GM12878 (cell line): ENCODE measurements around the gene KLF15. TPM values are rescaled to one million over a fixed set of nuclear protein-coding genes. Genes with fewer than 3 reads are reported as not detected.

Experiments
- ATAC-seq: fragments of 200-7000 bp; cut with Tn5 transposase; 3 replicates; pipeline ENCODE4 v1.9.1; 2020; ENCODE audit warnings: mild to moderate bottlenecking, moderate library complexity
- BruUV-seq: library from RNA; stranded (reverse); fragments of 400-500 nt; replicated peaks from 2 replicates; lab custom pipeline; 2021; lab: Mats Ljungman, UMichigan
- CTCF ChIA-PET: fragments of 300-600 bp; sonication (Branson Sonifier 250); formaldehyde crosslinking; extraction: SDS; loops from one replicate; lab custom pipeline; 2021; ENCODE audit warnings: inconsistent platforms; lab: Yijun Ruan, JAX
- POLR2A ChIA-PET: fragments of 350-600 bp; formaldehyde crosslinking; extraction: SDS; loops from one replicate; lab custom pipeline; 2021; ENCODE audit warnings: inconsistent platforms; lab: Charles Lee
- RAD21 ChIA-PET: fragments of 300-600 bp; sonication (Branson Sonifier 250); formaldehyde crosslinking; loops from one replicate; lab custom pipeline; 2023; ENCODE audit warnings: antibody characterized with exemption; ENCODE audit not compliant: unreplicated experiment; lab: Charles Lee
- SMC1A ChIA-PET: fragments of 300-600 bp; sonication (Branson Sonifier 250); formaldehyde crosslinking; loops from one replicate; lab custom pipeline; 2023; ENCODE audit not compliant: unreplicated experiment, uncharacterized antibody; lab: Charles Lee
- DNase-seq: peaks from one replicate; pipeline ENCODE4 v3.0.0-alpha.2; 2011; ENCODE audit warnings: low read depth, low spot score
- FAIRE-seq: peaks from 3 replicates; lab custom pipeline; 2011; peaks lifted over from hg19 to GRCh38; lab: Jason Lieb, UNC
- H2AFZ ChIP-seq: 2 replicates; pipeline ENCODE4 v1.6.0; 2011; ENCODE audit warnings: low read depth, low read length, control low read depth; ENCODE audit not compliant: control insufficient read depth
- H3K27ac ChIP-seq: 2 replicates; pipeline ENCODE4 v1.5.1; 2011; ENCODE audit warnings: control low read depth; ENCODE audit not compliant: control insufficient read depth, insufficient read depth
- H3K27me3 ChIP-seq, 2 experiments: replicated peaks in 1 of 2; 2 replicates each; pipeline versions ENCODE4 v1.6.0 to v1.6.1; 2011; ENCODE audit warnings: low read length in 1 of 2; ENCODE audit not compliant: control insufficient read depth in 2 of 2, insufficient read depth in 2 of 2
- H3K36me3 ChIP-seq, 2 experiments: 2 replicates each; pipeline ENCODE4 v1.5.1; 2011; ENCODE audit warnings: low read length in 1 of 2; ENCODE audit not compliant: control insufficient read depth in 2 of 2, insufficient read depth in 2 of 2
- H3K4me1 ChIP-seq: 2 replicates; pipeline ENCODE4 v1.6.1; 2011; ENCODE audit warnings: mild to moderate bottlenecking, low read length, moderate library complexity, mixed read lengths; ENCODE audit not compliant: control insufficient read depth, insufficient read depth
- H3K4me2 ChIP-seq: 2 replicates; pipeline ENCODE4 v1.6.0; 2011; ENCODE audit warnings: control low read depth; ENCODE audit not compliant: control insufficient read depth, insufficient read depth
- H3K4me3 ChIP-seq: fragments of 200-600 bp; sonication (generic); 2 replicates; pipeline ENCODE4 v1.5.1; 2016
- H3K79me2 ChIP-seq: 2 replicates; pipeline ENCODE4 v1.6.0; 2011; ENCODE audit warnings: low read length; ENCODE audit not compliant: control insufficient read depth, insufficient read depth
- H3K9ac ChIP-seq: 2 replicates; pipeline ENCODE4 v1.8.0; 2011; ENCODE audit warnings: low read length, control low read depth, mixed read lengths; ENCODE audit not compliant: control insufficient read depth, insufficient read depth
- H3K9me3 ChIP-seq: replicated peaks from 3 replicates; pipeline ENCODE4 v1.5.1; 2011; ENCODE audit warnings: mild to moderate bottlenecking, low read length; ENCODE audit not compliant: control insufficient read depth, insufficient read depth
- H4K20me1 ChIP-seq: 2 replicates; pipeline ENCODE4 v1.6.0; 2011; ENCODE audit not compliant: control insufficient read depth, insufficient read depth
- BRCA1 ChIP-seq: IDR thresholded peaks from 2 replicates; pipeline ENCODE4 v1.6.1; 2011; ENCODE audit warnings: low read depth, low read length, improper control_type of control experiment
- CBX3 ChIP-seq: fragments of 200-600 bp; sonication (generic); IDR thresholded peaks from 2 replicates; pipeline ENCODE4 v1.6.1; 2016; ENCODE audit warnings: low read depth, borderline replicate concordance
- CHD4 ChIP-seq: fragments of 200-600 bp; sonication (generic); IDR thresholded peaks from 2 replicates; pipeline ENCODE4 v1.6.1; 2016; ENCODE audit warnings: mild to moderate bottlenecking
- EZH2 ChIP-seq: IDR thresholded peaks from 2 replicates; pipeline ENCODE4 v1.6.1; 2012; ENCODE audit warnings: low read depth, mild to moderate bottlenecking, control low read depth, inconsistent platforms, low read length, borderline replicate concordance; ENCODE audit not compliant: control insufficient read depth
- MTA3 ChIP-seq: IDR thresholded peaks from 2 replicates; pipeline ENCODE4 v1.6.1; 2012; ENCODE audit warnings: low read length, inconsistent platforms, borderline replicate concordance
- NR2F1 ChIP-seq: fragments of 450-650 bp; conservative IDR thresholded peaks from 2 replicates; pipeline ENCODE4 v1.6.1; 2017; ENCODE audit warnings: mild to moderate bottlenecking
- RBBP5 ChIP-seq: fragments of 200-600 bp; sonication (generic); conservative IDR thresholded peaks from 2 replicates; pipeline ENCODE4 v1.6.1; 2016
- SP1 ChIP-seq: IDR thresholded peaks from one replicate; pipeline ENCODE4 v1.6.1; 2011; ENCODE audit warnings: low read depth, low read length
- YBX1 ChIP-seq: fragments of 450-650 bp; IDR thresholded peaks from 2 replicates; pipeline ENCODE4 v1.6.1; 2016; ENCODE audit warnings: antibody characterized with exemption
- WGBS: methylation state at CpG from one replicate; pipeline ENCODE4 v1.1.6; 2016; ENCODE audit warnings: low lambda C conversion rate; ENCODE audit not compliant: insufficient replicate concordance, insufficient coverage; ENCODE audit errors: missing lambda C conversion rate; 5-methylcytosine and 5-hydroxymethylcytosine counted together
- in situ Hi-C: fragments of 300-500 bp; cut with MboI; formaldehyde crosslinking; loops from 9 replicates; pipeline ENCODE4 v1.14.3; 2018; ENCODE audit warnings: mixed read lengths
- intact Hi-C: fragments of 100-400 bp; cut with micrococcal nuclease; formaldehyde crosslinking; loops from one replicate; pipeline ENCODE4 v1.14.2; 2022; ENCODE audit not compliant: unreplicated experiment
- polyA plus RNA-seq, 11 experiments: library from polyadenylated mRNA; depleted of rRNA in 4 of 11; unstranded in 6 of 11; stranded (reverse) in 5 of 11; fragments of >200 nt; fragmentation: Nextera tagmentation in 4 of 11; fragmentation: Illumina TruSeq in 1 of 11; extraction: Ambion mirVana in 4 of 11; extraction: Trizol in 1 of 11; gene quantifications; 1 replicate in 1 of 11; 2 replicates in 10 of 11; pipeline versions ENCODE4 v1.2.1 to v1.2.3, GENCODE V29; 2011 to 2016; ENCODE audit warnings: inconsistent platforms in 2 of 11, missing spikeins in 2 of 11, low read depth in 1 of 11
- total RNA-seq, 4 experiments: library from RNA; depleted of rRNA in 3 of 4; stranded (reverse); fragments of >200 nt in 3 of 4; fragmentation: Illumina TruSeq in 1 of 4; extraction: Trizol in 1 of 4; gene quantifications; 2 replicates each; pipeline versions ENCODE4 v1.2.1 to v1.2.3, GENCODE V29; 2013 to 2021
- TF ChIP-seq, protein P1 (sequence below), 3 experiments: IDR thresholded peaks in 2 of 3; conservative IDR thresholded peaks in 1 of 3; 2 replicates each; pipeline ENCODE4 v1.5.1; 2011; ENCODE audit warnings: low read depth in 3 of 3, low read length in 3 of 3, mild to moderate bottlenecking in 3 of 3, control low read depth in 2 of 3, moderate library complexity in 2 of 3, inconsistent platforms in 1 of 3, mixed read lengths in 1 of 3; ENCODE audit not compliant: control insufficient read depth in 2 of 3, insufficient read depth in 1 of 3; ENCODE audit errors: extremely low read depth in 1 of 3

Gene KLF15
- total and polyA plus RNA-seq, 10 of the 15 experiments (the other 5 are each of a cell fraction or from before 2014, with no cell fraction given) = 0.15 TPM; not detected in 9

DNA sequence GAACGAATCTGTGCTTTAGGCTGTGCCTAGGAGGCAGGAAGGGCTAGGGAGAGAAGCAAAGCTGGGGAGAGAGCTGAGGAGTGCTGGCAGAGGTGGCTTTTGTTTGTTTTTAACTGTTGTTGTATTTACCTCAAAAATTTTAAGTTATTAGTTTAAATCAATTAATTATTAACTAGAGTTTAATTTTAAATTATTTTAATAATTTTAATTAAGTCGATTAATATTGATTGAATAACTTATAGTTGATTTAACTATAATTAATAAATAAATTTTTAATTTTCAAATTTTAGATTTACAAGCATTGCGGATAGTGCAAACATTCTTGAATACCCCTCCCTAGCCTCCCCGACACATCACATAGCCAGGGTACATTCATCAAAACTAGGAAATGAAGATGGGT, 30.6 kb downstream of the KLF15 start (continued):
- TF ChIP-seq, protein P1, sequence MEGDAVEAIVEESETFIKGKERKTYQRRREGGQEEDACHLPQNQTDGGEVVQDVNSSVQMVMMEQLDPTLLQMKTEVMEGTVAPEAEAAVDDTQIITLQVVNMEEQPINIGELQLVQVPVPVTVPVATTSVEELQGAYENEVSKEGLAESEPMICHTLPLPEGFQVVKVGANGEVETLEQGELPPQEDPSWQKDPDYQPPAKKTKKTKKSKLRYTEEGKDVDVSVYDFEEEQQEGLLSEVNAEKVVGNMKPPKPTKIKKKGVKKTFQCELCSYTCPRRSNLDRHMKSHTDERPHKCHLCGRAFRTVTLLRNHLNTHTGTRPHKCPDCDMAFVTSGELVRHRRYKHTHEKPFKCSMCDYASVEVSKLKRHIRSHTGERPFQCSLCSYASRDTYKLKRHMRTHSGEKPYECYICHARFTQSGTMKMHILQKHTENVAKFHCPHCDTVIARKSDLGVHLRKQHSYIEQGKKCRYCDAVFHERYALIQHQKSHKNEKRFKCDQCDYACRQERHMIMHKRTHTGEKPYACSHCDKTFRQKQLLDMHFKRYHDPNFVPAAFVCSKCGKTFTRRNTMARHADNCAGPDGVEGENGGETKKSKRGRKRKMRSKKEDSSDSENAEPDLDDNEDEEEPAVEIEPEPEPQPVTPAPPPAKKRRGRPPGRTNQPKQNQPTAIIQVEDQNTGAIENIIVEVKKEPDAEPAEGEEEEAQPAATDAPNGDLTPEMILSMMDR (IDR thresholded peaks at IDR 0.05 in 2 of 3, conservative IDR thresholded peaks at IDR 0.05 in 1 of 3; ENCODE audit: control insufficient read depth in 2 of 3, extremely low read depth in 1 of 3, insufficient read depth in 1 of 3, low read depth in 3 of 3, low read length in 3 of 3) = no peak
- TF ChIP-seq CHD4 (no peak), RBBP5 (no peak), CBX3 (no peak), YBX1 (no peak), BRCA1 (no peak), EZH2 (no peak), MTA3 (no peak), NR2F1 (no peak)

DNA sequence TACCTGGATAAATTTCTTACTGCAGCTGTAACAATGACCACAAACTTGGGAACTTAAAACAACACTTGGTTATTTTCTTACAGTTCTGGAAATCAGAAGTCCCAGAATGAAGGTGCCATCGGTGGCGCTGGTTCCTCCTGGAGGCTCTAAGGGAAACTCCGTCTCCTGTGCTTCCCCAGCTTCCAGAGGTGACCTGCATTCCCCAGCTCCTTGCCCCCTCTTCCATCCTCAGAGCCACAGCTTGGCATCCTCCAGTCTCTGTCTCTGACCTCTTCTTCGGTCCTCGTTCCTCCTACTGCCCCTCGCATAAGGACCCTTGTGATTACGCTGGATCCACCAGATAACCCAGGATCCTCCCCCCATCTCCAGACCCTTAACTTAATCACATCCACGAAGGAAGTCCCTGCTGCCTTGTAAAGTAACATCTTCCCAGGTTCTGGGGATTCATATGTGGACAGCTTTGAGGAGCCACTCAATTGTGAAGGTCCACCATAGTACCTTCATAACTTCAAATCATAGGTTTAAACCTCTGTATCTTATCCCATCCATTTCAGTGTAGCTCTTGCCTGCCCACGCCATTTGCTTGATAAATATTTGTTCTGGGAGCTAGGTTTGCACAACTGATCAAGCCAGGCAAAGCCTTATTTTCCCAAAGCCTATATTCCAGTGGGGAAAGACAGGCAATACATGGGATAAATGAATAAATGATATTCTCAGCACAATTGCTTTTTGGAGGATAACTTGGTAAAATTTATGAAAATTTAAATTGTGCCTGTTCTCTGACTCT, 34.8 kb downstream of the KLF15 start:
- H3K9ac ChIP-seq = no peak overlapping the region
- in situ Hi-C loops = no loop called here
- intact Hi-C loops = no loop called here
- SMC1A ChIA-PET = interaction anchor here (0.8 kb wide), 1 partner anchor 42 kb away, joined by 3 read pairs; no protein-coding TSS in a partner anchor
- FAIRE-seq (no peak), DNase-seq (no peak), ATAC-seq (no peak)
- H3K4me1 ChIP-seq = no peaks in the 10 kb centered on the region
- RAD21 ChIA-PET = no interaction called here
- POLR2A ChIA-PET = no interaction called here
- 39% methylated on average over 9 of the region's 9 CpGs for WGBS
- H3K27me3 ChIP-seq = peaks cover 2 to 4% of the 10 kb centered on the region in 2 experiments
- no peak overlapping the region for H2AFZ ChIP-seq
- no peak overlapping the region for H3K27ac ChIP-seq
- no peaks in the 10 kb centered on the region for H4K20me1 ChIP-seq
- H3K4me3 ChIP-seq = no peak overlapping the region
- H3K4me2 ChIP-seq = no peak overlapping the region
- CTCF ChIA-PET = no interaction called here
- BruUV-seq = no TSS peak
- H3K79me2 ChIP-seq = no peaks in the 10 kb centered on the region
- no peaks in the 10 kb centered on the region; the same call in 2 of the 3 replicates for H3K9me3 ChIP-seq
- H3K36me3 ChIP-seq = no peaks in the 10 kb centered on the region
- TF ChIP-seq SP1 = no peak
